COLO668 (cell line): Measurements from ENCODE around the gene ENKUR.
A peak's percentile ranks its signal among the peaks of the same experiment; 100 is the strongest.
"Not testable (repeated sequence)": the region's sequence is repeated elsewhere in the genome, so short reads cannot be mapped to it uniquely, and the experiment has no call there.

Experiments used
- DNase-seq: peaks from one replicate; lab custom pipeline; 2025; ENCODE audit not compliant: unreplicated experiment; lab: John Stamatoyannopoulos, UW

ENKUR gene

GRCh38 chr10:25024528-25024927 is 8.6 kb upstream of the ENKUR start:
- no peak for DNase-seq

GRCh38 chr10:25023278-25023677 is 7.3 kb upstream of the ENKUR start:
- DNase-seq = no peak

GRCh38 chr10:25018703-25019102 is 2.7 kb upstream of the ENKUR start:
- DNase-seq = no peak

GRCh38 chr10:25017661-25018060 is 1.7 kb upstream of the ENKUR start:
- DNase-seq = no peak

- peak; percentile 32 for DNase-seq
Observed at GRCh38 chr10:25017154-25017590, 1.2 kb upstream of the ENKUR start.

GRCh38 chr10:25016376-25017153 is 607 bp upstream of the ENKUR start, which contains the start of gene THNSL1:
Gene THNSL1, plus strand, starts transcription at chr10:25016612. Its CDS starts 6,612 bp downstream, at chr10:25023224.
- peak; percentile 96 for DNase-seq

GRCh38 chr10:25014579-25014978 is 1.4 kb downstream of the ENKUR start:
- DNase-seq = no peak

GRCh38 chr10:25011591-25011990 is 4.4 kb downstream of the ENKUR start:
- not testable (repeated sequence) for DNase-seq

- DNase-seq = no peak
Observed at GRCh38 chr10:24998044-24998443, 17.9 kb downstream of the ENKUR start.

GRCh38 chr10:24995072-24995471 is 20.9 kb downstream of the ENKUR start:
- no peak for DNase-seq

- no peak for DNase-seq
Observed at GRCh38 chr10:24993237-24993958, 22.6 kb downstream of the ENKUR start.

GRCh38 chr10:24992512-24993133 is 23.3 kb downstream of the ENKUR start:
- no peak for DNase-seq

- DNase-seq = no peak
Observed at GRCh38 chr10:24991298-24991697, 24.7 kb downstream of the ENKUR start.

GRCh38 chr10:24989867-24990266 is 26.1 kb downstream of the ENKUR start:
- DNase-seq = no peak

- DNase-seq = no peak
Observed at GRCh38 chr10:24988831-24989640, 26.9 kb downstream of the ENKUR start.

GRCh38 chr10:24984906-24985305 is 31.1 kb downstream of the ENKUR start:
- DNase-seq = no peak

GRCh38 chr10:24983946-24984345 is 32.0 kb downstream of the ENKUR start:
- no peak for DNase-seq

- no peak for DNase-seq
Observed at GRCh38 chr10:24983130-24983529, 32.8 kb downstream of the ENKUR start.

- DNase-seq = no peak
Observed at GRCh38 chr10:24982319-24983112, 33.4 kb downstream of the ENKUR start.

GRCh38 chr10:24981161-24981710 is 34.7 kb downstream of the ENKUR start:
- no peak for DNase-seq
